T-helper 1 cell treated with Interleukin-12 subunit alpha and Interleukin-12 subunit beta and Interleukin-4 antibody, amounts not matched to agents 30 μg/mL and 1 μg/mL, for 36 hours (primary cell): Measurements from ENCODE around the gene DDX31.

Experiments used
- H3K27ac Mint-ChIP-seq: one replicate; pipeline ENCODE4 v1.8.0; 2021; ENCODE audit warnings: mild to moderate bottlenecking, mixed read lengths
- H3K27me3 Mint-ChIP-seq: one replicate; pipeline ENCODE4 v1.8.0; 2021; ENCODE audit warnings: low read depth, mixed read lengths
- H3K36me3 Mint-ChIP-seq: one replicate; pipeline ENCODE4 v1.8.0; 2021; ENCODE audit warnings: low read depth, mixed read lengths
- H3K4me1 Mint-ChIP-seq: one replicate; pipeline ENCODE4 v1.8.0; 2021; ENCODE audit warnings: low read depth, mixed read lengths
- H3K4me3 Mint-ChIP-seq: one replicate; pipeline ENCODE4 v1.8.0; 2021; ENCODE audit warnings: mild to moderate bottlenecking, moderate library complexity, mixed read lengths
- H3K9me3 Mint-ChIP-seq: one replicate; pipeline ENCODE4 v1.8.0; 2021; ENCODE audit warnings: mixed read lengths

DDX31 gene

GRCh38 chr9:132634327-132634726 lies 35.5 kb downstream of the DDX31 start:
- Mint-ChIP-seq H3K36me3 (peaks cover 9% of the 10 kb centered on the region), H3K27ac (no peak overlapping the region), H3K4me3 (no peak overlapping the region), H3K9me3 (no peaks in the 10 kb centered on the region), H3K4me1 (no peaks in the 10 kb centered on the region), H3K27me3 (no peaks in the 10 kb centered on the region)

DNA sequence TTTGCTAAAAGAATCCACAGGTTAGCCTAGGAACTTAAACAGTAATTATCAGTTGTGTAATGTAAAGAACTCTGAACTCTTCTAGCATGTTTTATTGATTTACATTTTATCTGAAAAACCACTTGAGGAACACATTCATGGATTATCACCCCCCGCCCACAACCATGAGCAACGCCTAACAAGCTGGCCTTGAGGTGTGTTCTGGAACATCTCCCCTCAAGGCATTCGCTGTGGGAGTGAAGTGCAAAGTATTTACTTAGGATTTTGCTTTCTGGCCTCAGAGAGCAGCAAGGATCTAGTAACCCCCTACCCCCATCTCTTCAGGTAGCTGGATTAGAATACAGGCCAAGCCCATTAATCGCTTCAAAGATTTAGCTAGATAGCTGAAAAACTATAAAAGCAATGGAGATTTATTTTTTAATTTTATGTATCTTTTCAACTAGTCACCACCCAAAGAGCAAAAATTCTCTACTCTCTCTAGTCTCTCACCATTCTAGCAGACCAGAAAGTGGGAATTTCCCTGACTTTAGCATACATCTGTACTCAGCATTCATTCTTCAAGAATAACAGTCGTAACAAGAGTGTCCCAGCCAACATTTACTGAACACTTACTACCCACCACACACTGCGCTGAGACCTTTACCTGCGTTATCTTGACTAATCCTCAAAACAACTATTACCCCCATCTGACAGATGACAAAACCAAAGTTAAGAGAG lies 37.2 kb downstream of the DDX31 start:
- Mint-ChIP-seq H3K27me3 (no peaks in the 10 kb centered on the region), H3K36me3 (peaks cover 11% of the 10 kb centered on the region), H3K4me3 (no peak overlapping the region), H3K9me3 (no peaks in the 10 kb centered on the region), H3K27ac (no peak overlapping the region), H3K4me1 (no peaks in the 10 kb centered on the region)

DNA sequence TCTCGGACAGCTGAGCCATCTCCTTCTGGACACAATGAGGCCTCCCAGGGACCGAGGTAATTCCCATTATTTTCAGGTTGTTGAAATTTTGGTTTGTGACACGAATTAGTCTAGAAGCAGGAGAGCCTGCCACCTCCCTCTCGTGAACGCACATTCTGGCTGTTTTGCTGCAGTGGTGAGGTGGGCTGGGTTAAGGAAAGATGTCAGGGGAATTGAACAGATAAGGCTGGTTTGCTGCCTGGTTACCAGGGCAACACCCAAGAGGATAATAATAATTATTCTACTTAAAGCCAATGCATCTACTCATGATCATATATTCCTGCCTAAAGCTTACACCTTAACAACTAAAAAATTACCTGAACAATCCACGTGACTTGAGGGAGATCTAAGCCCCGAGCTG lies 38.1 kb downstream of the DDX31 start:
- Mint-ChIP-seq H3K36me3 (peaks cover 9% of the 10 kb centered on the region), H3K9me3 (no peaks in the 10 kb centered on the region), H3K27ac (no peak overlapping the region)

DNA sequence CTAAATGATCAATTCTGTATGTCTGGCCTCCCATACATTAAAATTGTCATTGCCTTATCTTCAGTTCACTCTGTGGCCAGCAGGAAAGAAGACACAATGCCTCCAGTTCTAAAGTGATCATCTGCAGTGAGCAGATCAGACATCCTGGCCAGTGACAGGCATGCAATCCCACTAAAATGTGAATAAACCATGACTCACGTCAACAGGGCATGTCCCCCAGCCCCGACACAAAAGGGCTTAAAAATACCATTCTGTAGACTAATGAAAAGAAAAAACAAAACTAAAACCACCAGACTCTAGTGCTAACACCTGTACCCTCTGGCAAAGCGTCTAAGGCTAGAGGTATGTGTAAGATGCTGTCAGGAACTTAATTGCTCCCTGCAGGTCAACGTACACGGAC lies 38.5 kb downstream of the DDX31 start:
- peaks cover 9% of the 10 kb centered on the region for H3K36me3 Mint-ChIP-seq
- no peaks in the 10 kb centered on the region for H3K27me3 Mint-ChIP-seq
- no peak overlapping the region for H3K4me3 Mint-ChIP-seq
- no peaks in the 10 kb centered on the region for H3K4me1 Mint-ChIP-seq
- H3K9me3 Mint-ChIP-seq: no peaks in the 10 kb centered on the region
- H3K27ac Mint-ChIP-seq: no peak overlapping the region

More for the DNA sequence above, 38.1 kb downstream of the DDX31 start:
- no peaks in the 10 kb centered on the region for H3K4me1 Mint-ChIP-seq
- no peak overlapping the region for H3K4me3 Mint-ChIP-seq
- no peaks in the 10 kb centered on the region for H3K27me3 Mint-ChIP-seq

- Mint-ChIP-seq H3K9me3 (no peaks in the 10 kb centered on the region), H3K4me3 (no peak overlapping the region), H3K27me3 (no peaks in the 10 kb centered on the region), H3K36me3 (peaks cover 9% of the 10 kb centered on the region), H3K27ac (no peak overlapping the region), H3K4me1 (no peaks in the 10 kb centered on the region)
These were observed 39.0 kb downstream of the DDX31 start for GRCh38 chr9:132630811-132631210.

GRCh38 chr9:132630116-132630515 lies 39.7 kb downstream of the DDX31 start:
- no peaks in the 10 kb centered on the region for H3K27me3 Mint-ChIP-seq
- no peak overlapping the region for H3K27ac Mint-ChIP-seq
- H3K9me3 Mint-ChIP-seq: no peaks in the 10 kb centered on the region
- peaks cover 10% of the 10 kb centered on the region for H3K36me3 Mint-ChIP-seq
- no peaks in the 10 kb centered on the region for H3K4me1 Mint-ChIP-seq
- no peak overlapping the region for H3K4me3 Mint-ChIP-seq

DNA sequence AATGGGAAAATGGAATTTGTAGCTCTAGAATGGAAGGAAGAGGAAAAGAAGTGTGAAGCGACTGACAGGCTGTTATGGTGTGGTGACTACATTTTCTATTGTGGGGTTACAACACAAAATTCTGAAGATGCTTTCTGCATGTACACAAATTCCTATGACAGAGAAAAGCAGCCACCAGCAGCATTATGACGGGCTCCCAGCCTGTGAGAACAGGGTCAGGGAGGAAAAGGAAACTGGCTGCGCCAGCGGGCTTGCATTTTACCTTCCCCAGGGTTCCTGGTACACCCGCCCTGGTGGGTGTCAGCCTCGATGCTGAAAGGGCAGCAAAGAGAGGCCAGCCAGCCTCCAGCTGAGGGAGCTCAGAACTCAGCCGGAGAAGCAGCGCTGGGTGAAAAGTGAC lies 41.0 kb downstream of the DDX31 start:
- Mint-ChIP-seq H3K4me1 (no peaks in the 10 kb centered on the region), H3K27ac (no peak overlapping the region), H3K36me3 (peaks cover 11% of the 10 kb centered on the region), H3K4me3 (no peak overlapping the region), H3K9me3 (no peaks in the 10 kb centered on the region), H3K27me3 (no peaks in the 10 kb centered on the region)

DNA sequence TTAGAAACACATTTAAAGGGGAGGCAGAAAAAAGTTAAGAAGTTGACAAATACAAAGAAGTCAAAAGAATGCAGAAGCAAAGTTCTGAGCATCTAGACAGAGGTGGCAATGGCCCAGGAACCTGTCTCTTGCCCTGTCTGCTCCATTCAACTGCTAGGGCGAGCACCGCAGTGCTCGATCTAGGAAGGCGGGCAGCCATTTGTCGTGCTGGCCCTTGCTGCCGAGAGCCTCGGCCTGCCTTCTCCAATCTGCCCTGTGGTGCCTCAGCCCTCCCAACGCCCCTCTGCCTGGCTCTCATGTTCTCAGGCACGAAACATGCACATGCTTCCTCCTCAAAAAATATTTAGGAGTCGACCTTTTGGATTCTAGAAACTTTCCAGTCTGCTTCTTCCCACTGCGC lies 42.2 kb downstream of the DDX31 start:
- Mint-ChIP-seq H3K27me3 (no peaks in the 10 kb centered on the region), H3K9me3 (no peaks in the 10 kb centered on the region), H3K4me3 (no peak overlapping the region), H3K27ac (no peak overlapping the region), H3K36me3 (peaks cover 11% of the 10 kb centered on the region), H3K4me1 (no peaks in the 10 kb centered on the region)

DNA sequence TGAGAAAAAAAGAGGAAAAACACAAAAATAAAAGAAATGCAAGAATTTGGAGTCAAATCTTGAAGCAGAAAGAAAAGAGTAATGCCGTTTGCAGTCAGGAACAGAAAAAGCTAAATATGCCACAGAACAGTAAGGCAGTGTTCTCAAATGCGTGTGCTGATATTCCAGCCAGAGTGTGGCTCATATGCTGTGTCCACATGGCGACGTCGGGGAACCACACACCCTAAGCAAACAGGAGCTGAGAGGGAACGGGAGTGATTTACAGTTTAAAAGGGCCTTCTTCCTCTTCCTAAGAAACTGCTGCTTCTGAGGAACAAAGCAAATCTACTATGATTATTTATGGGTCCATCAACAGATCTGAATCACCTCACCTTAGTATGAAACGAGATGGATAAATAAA lies 42.7 kb downstream of the DDX31 start:
- Mint-ChIP-seq H3K36me3 (peaks cover 11% of the 10 kb centered on the region), H3K27me3 (no peaks in the 10 kb centered on the region), H3K4me1 (no peaks in the 10 kb centered on the region), H3K27ac (no peak overlapping the region), H3K9me3 (no peaks in the 10 kb centered on the region), H3K4me3 (no peak overlapping the region)

DNA sequence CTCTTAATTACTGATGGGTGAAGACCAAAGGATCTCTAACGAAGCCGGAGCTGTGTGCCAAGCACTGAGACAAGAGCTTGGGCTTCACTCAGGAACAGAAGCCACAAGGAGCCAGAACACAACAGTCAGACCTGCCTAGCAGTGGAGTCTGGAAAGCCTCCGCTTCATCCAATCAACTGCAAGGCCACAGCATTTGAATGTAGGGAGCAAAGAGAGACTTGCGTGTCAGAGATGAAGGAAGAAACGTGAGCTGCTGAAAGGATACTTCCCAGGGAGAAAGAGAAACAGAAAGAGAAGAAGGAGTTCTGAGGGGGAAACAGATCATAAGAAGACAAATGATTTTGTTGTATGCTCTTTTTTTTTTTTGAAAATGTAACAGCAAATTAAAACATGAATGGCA lies 43.5 kb downstream of the DDX31 start:
- no peaks in the 10 kb centered on the region for H3K27me3 Mint-ChIP-seq
- H3K4me3 Mint-ChIP-seq: no peak overlapping the region
- H3K36me3 Mint-ChIP-seq: peaks cover 11% of the 10 kb centered on the region
- H3K9me3 Mint-ChIP-seq: no peaks in the 10 kb centered on the region
- H3K27ac Mint-ChIP-seq: no peak overlapping the region
- H3K4me1 Mint-ChIP-seq: no peaks in the 10 kb centered on the region

DNA sequence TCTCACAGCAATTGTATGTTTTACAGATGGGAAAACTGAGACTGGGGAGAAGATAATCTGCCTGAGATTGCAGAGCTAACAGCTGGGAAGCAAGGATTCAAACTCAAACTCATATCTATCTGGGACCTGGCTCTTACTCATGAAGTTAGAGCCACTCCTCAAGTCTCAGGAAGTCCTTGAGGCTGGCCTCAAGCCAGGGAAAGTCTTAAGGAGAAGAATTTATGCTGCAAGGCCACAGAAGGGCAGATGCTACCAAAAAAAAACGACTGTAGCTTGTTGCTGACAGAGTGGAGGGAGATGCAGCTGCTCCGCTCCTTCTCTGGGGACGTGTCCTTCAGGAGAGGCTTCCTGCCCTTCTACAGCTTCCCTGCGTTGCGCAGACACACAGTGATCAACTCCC lies 47.6 kb downstream of the DDX31 start:
- Mint-ChIP-seq H3K36me3 (peaks cover 7% of the 10 kb centered on the region), H3K4me1 (peaks cover 2% of the 10 kb centered on the region)

DNA sequence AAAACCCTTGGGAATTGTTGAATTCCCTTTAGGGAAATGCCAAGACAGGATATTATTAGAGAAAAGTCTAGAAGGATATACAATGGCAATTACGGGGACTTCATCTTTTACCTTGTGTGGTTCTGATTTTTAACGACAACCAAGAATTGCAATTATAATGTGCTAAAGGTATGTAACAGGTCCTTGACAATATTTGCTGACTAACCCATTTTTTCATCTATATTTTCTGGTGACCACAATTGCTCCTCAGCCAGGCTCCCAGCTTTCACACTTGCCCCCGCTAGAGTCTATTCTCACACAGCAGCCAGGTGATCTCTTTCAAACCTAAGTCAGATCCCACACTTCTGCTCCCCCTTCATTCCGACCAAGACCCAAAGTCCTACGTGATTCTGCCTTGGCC lies 53.1 kb downstream of the DDX31 start:
- no peaks in the 10 kb centered on the region for H3K9me3 Mint-ChIP-seq
- peaks cover 8% of the 10 kb centered on the region for H3K4me1 Mint-ChIP-seq
- peaks cover 16% of the 10 kb centered on the region for H3K36me3 Mint-ChIP-seq
- H3K27ac Mint-ChIP-seq: no peak overlapping the region
- no peaks in the 10 kb centered on the region for H3K27me3 Mint-ChIP-seq
- no peak overlapping the region for H3K4me3 Mint-ChIP-seq

More for the DNA sequence above, 47.6 kb downstream of the DDX31 start:
- no peaks in the 10 kb centered on the region for H3K27me3 Mint-ChIP-seq
- H3K9me3 Mint-ChIP-seq: no peaks in the 10 kb centered on the region
- no peak overlapping the region for H3K4me3 Mint-ChIP-seq
- H3K27ac Mint-ChIP-seq: no peak overlapping the region

DNA sequence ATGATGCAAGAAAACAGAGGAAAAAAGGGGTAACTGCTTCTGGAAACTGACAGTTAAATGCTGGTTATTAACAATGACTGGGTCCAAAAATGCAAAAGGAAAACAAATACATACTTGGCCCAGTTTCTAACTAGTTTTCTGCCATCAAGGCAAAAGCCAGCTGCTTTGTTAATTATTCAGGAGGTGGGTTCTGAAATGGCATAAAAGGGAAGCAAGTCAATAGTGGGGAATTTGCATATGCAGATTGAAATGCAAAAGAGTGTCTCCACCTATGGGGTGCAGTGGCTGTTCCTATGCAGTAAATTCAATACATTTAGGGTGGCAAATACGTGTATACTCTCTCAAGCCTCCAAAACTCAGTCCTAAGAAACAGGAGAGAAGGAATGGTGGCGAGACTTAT lies 54.0 kb downstream of the DDX31 start:
- Mint-ChIP-seq H3K27me3 (no peaks in the 10 kb centered on the region), H3K36me3 (peaks cover 20% of the 10 kb centered on the region), H3K9me3 (no peaks in the 10 kb centered on the region), H3K4me3 (no peak overlapping the region), H3K27ac (no peak overlapping the region), H3K4me1 (peaks cover 8% of the 10 kb centered on the region)

- H3K9me3 Mint-ChIP-seq: no peaks in the 10 kb centered on the region
- H3K27me3 Mint-ChIP-seq: no peaks in the 10 kb centered on the region
- H3K36me3 Mint-ChIP-seq: peaks cover 27% of the 10 kb centered on the region
- H3K4me3 Mint-ChIP-seq: no peak overlapping the region
- H3K4me1 Mint-ChIP-seq: peaks cover 8% of the 10 kb centered on the region
- no peak overlapping the region for H3K27ac Mint-ChIP-seq
These were observed 55.5 kb downstream of the DDX31 start for GRCh38 chr9:132614324-132614723.

- H3K9me3 Mint-ChIP-seq: no peaks in the 10 kb centered on the region
- peaks cover 17% of the 10 kb centered on the region for H3K36me3 Mint-ChIP-seq
- no peaks in the 10 kb centered on the region for H3K27me3 Mint-ChIP-seq
- H3K4me3 Mint-ChIP-seq: no peak overlapping the region
- H3K27ac Mint-ChIP-seq: no peak overlapping the region
- H3K4me1 Mint-ChIP-seq: no peaks in the 10 kb centered on the region
These were observed 59.1 kb downstream of the DDX31 start for GRCh38 chr9:132610661-132611060.

DNA sequence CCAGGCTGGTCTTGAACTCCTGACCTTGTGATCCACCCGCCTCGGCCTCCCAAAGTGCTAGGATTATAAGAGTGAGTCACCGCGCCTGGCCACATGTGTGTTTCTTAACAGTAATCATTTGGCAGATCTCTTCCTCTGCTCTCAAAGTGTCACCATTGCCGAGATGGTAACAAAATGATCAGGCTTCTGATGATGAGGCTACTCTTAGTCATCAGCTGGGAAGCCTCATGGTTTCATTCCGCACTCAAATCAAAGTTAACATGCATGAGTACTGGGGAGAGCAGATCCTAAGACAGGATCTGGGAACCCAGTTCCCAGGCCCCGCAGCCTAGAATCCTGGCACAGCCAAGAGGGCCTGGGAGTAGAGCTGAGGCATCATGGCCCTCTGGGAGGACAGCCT lies 60.0 kb downstream of the DDX31 start:
- peaks cover 17% of the 10 kb centered on the region for H3K36me3 Mint-ChIP-seq
- no peak overlapping the region for H3K4me3 Mint-ChIP-seq
- no peaks in the 10 kb centered on the region for H3K4me1 Mint-ChIP-seq
- no peaks in the 10 kb centered on the region for H3K27me3 Mint-ChIP-seq
- H3K9me3 Mint-ChIP-seq: no peaks in the 10 kb centered on the region
- H3K27ac Mint-ChIP-seq: no peak overlapping the region
